Vagina (tissue), 2 donors: ENCODE data around the gene SYT2. TPM values are rescaled to one million over a fixed set of nuclear protein-coding genes. Genes with fewer than 3 reads are reported as not detected.

Source experiments
- DNase-seq, 2 donors: peaks; one replicate each; pipeline ENCODE4 v3.0.0-alpha.2; 2017; ENCODE audit errors: extremely low spot score in 2 of 2
- H3K27ac ChIP-seq: fragments of 200-600 bp; sonication (generic); one replicate; pipeline ENCODE4 v1.5.1; 2019
- H3K27me3 ChIP-seq: fragments of 200-600 bp; sonication (generic); one replicate; pipeline ENCODE4 v1.5.1; 2019
- H3K36me3 ChIP-seq, 2 donors: fragments of 200-600 bp; sonication (generic); one replicate each; pipeline ENCODE4 v1.5.1; 2017 to 2019
- H3K4me1 ChIP-seq: fragments of 200-600 bp; sonication (generic); one replicate; pipeline ENCODE4 v1.5.1; 2019
- H3K4me3 ChIP-seq, 2 donors: fragments of 200-600 bp; sonication (generic); 1 replicate in 1 of 2; 2 replicates in 1 of 2; pipeline ENCODE4 v1.5.1; 2016 to 2019
- H3K9me3 ChIP-seq: fragments of 200-600 bp; sonication (generic); one replicate; pipeline ENCODE4 v1.5.1; 2019
- CTCF ChIP-seq, 3 experiments: fragments of 450-650 bp in 2 of 3; fragments of 200-600 bp in 1 of 3; sonication (generic) in 1 of 3; IDR thresholded peaks; one replicate each; pipeline ENCODE4 v1.5.1; 2017 to 2019; ENCODE audit warnings: antibody characterized with exemption in 3 of 3, mild to moderate bottlenecking in 2 of 3, moderate library complexity in 2 of 3
- POLR2A ChIP-seq, 2 donors: fragments of 450-650 bp; IDR thresholded peaks; one replicate each; pipeline ENCODE4 v1.6.1; 2017; ENCODE audit warnings: antibody characterized with exemption in 2 of 2, mild to moderate bottlenecking in 2 of 2, moderate library complexity in 2 of 2
- POLR2AphosphoS5 ChIP-seq, 2 donors: sonication (generic); formaldehyde crosslinking; IDR thresholded peaks; one replicate each; pipeline ENCODE4 v1.9.0; 2017; ENCODE audit warnings: antibody characterized with exemption in 2 of 2, mild to moderate bottlenecking in 2 of 2, low read depth in 1 of 2; ENCODE audit not compliant: insufficient read depth in 1 of 2
- intact Hi-C: fragments of 100-400 bp; cut with DNase I; formaldehyde crosslinking; loops from one replicate; pipeline ENCODE4 v1.15.1; 2023
- total RNA-seq: library from RNA; depleted of rRNA; stranded (reverse); fragments of >200 nt; gene quantifications from one replicate; pipeline ENCODE4 v1.2.3, GENCODE V29; 2016

The SYT2 gene
- total RNA-seq, 1 donor from 2014 or later, result not detected

- Histone ChIP-seq H3K4me1 (no peaks in the 10 kb centered on the region), H3K36me3 (no peaks in the 10 kb centered on the region), H3K4me3 (no peak overlapping the region), H3K27ac (no peak overlapping the region), H3K27me3 (peaks cover 4% of the 10 kb centered on the region), H3K9me3 (no peaks in the 10 kb centered on the region)
- DNase-seq, result no peak
- intact Hi-C loops, result loop anchor here (10.0 kb wide), 1 partner anchor 365 kb away; no protein-coding TSS in a partner anchor
- TF ChIP-seq POLR2AphosphoS5 (IDR thresholded peaks at IDR 0.05; ENCODE audit: insufficient read depth in 1 of 2, low read depth in 1 of 2), result no peak
- TF ChIP-seq POLR2A (IDR thresholded peaks at IDR 0.05), result no peak
- no peak for TF ChIP-seq CTCF (IDR thresholded peaks at IDR 0.05)
These were observed 10.2 kb downstream of the SYT2 start for GRCh38 chr1:202700061-202700460.

- TF ChIP-seq CTCF (IDR thresholded peaks at IDR 0.05) (no peak), POLR2A (IDR thresholded peaks at IDR 0.05) (no peak), POLR2AphosphoS5 (IDR thresholded peaks at IDR 0.05; ENCODE audit: insufficient read depth in 1 of 2, low read depth in 1 of 2) (no peak)
- Histone ChIP-seq H3K27me3 (peaks cover 4% of the 10 kb centered on the region), H3K36me3 (no peaks in the 10 kb centered on the region), H3K4me3 (no peak overlapping the region), H3K4me1 (no peaks in the 10 kb centered on the region), H3K9me3 (no peaks in the 10 kb centered on the region), H3K27ac (no peak overlapping the region)
- intact Hi-C loops, result no loop called here
- no peak for DNase-seq
These were observed 12.0 kb downstream of the SYT2 start for GRCh38 chr1:202698276-202698675.

- DNase-seq, result no peak
- Histone ChIP-seq H3K27ac (no peak overlapping the region), H3K4me3 (no peak overlapping the region), H3K4me1 (no peaks in the 10 kb centered on the region), H3K27me3 (no peaks in the 10 kb centered on the region), H3K9me3 (no peaks in the 10 kb centered on the region), H3K36me3 (no peaks in the 10 kb centered on the region)
- intact Hi-C loops, result no loop called here
- TF ChIP-seq POLR2A (IDR thresholded peaks at IDR 0.05) (no peak), CTCF (IDR thresholded peaks at IDR 0.05) (no peak), POLR2AphosphoS5 (IDR thresholded peaks at IDR 0.05; ENCODE audit: insufficient read depth in 1 of 2, low read depth in 1 of 2) (no peak)
These were observed 13.2 kb downstream of the SYT2 start for GRCh38 chr1:202697038-202697437.

GRCh38 chr1:202694314-202694713 is 15.9 kb downstream of the SYT2 start:
- H3K4me3 ChIP-seq, result no peak overlapping the region
- no peaks in the 10 kb centered on the region for H3K36me3 ChIP-seq
- no peaks in the 10 kb centered on the region for H3K4me1 ChIP-seq
- H3K27me3 ChIP-seq, result no peaks in the 10 kb centered on the region
- no peak overlapping the region for H3K27ac ChIP-seq
- intact Hi-C loops, result no loop called here
- no peaks in the 10 kb centered on the region for H3K9me3 ChIP-seq
- DNase-seq, result no peak
- TF ChIP-seq POLR2AphosphoS5 (IDR thresholded peaks at IDR 0.05; ENCODE audit: insufficient read depth in 1 of 2, low read depth in 1 of 2) (no peak), CTCF (IDR thresholded peaks at IDR 0.05) (no peak), POLR2A (IDR thresholded peaks at IDR 0.05) (no peak)

- H3K27ac ChIP-seq, result no peak overlapping the region
- TF ChIP-seq POLR2A (IDR thresholded peaks at IDR 0.05) (no peak), CTCF (IDR thresholded peaks at IDR 0.05) (peak in 1 of 3 experiments; percentile 16)
- no peaks in the 10 kb centered on the region for H3K4me1 ChIP-seq
- no peaks in the 10 kb centered on the region for H3K27me3 ChIP-seq
- H3K9me3 ChIP-seq, result no peaks in the 10 kb centered on the region
- no peak overlapping the region for H3K4me3 ChIP-seq
- H3K36me3 ChIP-seq, result no peaks in the 10 kb centered on the region
- no peak for DNase-seq
- intact Hi-C loops, result no loop called here
These were observed 17.2 kb downstream of the SYT2 start for GRCh38 chr1:202692959-202693555.
